Sigmoid colon (tissue), 3 donors: ENCODE results near the gene FKBP7.

Source experiments
- POLR2A ChIP-seq, 2 donors: fragments of 450-650 bp; IDR thresholded peaks; one replicate each; pipeline ENCODE4 v1.6.1; 2016; ENCODE audit warnings: antibody characterized with exemption in 2 of 2, mild to moderate bottlenecking in 2 of 2, moderate library complexity in 2 of 2
- TF ChIP-seq, protein P1 (sequence below), 4 experiments: fragments of 450-650 bp in 3 of 4; fragments of 200-600 bp in 1 of 4; IDR thresholded peaks; one replicate each; pipeline ENCODE4 v1.5.1; 2016 to 2019; ENCODE audit warnings: antibody characterized with exemption in 4 of 4, mild to moderate bottlenecking in 3 of 4, moderate library complexity in 2 of 4

DNA sequence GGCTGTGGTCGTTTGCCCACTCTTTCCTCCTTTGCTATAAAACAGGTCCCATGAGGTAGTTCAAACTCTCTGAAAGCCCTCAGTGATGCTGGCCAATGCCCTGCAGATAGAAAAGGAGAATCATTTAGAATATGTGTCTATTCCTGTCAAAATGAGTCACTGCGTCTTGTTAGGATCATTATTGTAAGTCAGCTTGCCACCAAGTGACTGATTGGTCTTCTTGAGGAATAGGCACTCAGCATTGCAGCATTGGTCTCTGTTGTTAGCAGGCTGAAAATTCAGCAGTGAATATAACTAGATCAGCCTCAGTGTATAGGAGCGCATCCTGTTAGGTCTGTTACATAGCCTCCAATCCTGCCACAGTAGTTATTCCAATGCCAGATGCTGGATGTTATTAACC, 56.3 kb downstream of the FKBP7 start:
- TF ChIP-seq, protein P1, sequence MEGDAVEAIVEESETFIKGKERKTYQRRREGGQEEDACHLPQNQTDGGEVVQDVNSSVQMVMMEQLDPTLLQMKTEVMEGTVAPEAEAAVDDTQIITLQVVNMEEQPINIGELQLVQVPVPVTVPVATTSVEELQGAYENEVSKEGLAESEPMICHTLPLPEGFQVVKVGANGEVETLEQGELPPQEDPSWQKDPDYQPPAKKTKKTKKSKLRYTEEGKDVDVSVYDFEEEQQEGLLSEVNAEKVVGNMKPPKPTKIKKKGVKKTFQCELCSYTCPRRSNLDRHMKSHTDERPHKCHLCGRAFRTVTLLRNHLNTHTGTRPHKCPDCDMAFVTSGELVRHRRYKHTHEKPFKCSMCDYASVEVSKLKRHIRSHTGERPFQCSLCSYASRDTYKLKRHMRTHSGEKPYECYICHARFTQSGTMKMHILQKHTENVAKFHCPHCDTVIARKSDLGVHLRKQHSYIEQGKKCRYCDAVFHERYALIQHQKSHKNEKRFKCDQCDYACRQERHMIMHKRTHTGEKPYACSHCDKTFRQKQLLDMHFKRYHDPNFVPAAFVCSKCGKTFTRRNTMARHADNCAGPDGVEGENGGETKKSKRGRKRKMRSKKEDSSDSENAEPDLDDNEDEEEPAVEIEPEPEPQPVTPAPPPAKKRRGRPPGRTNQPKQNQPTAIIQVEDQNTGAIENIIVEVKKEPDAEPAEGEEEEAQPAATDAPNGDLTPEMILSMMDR (IDR thresholded peaks at IDR 0.05): no peak
- TF ChIP-seq POLR2A (IDR thresholded peaks at IDR 0.05): no peak
